Activated naive CD4-positive, alpha-beta T cell treated with anti-CD3 and anti-CD28 coated beads, Interleukin-2, amount 50 U/mL, for 24 hours (primary cell): ENCODE measurements around the gene PHF21B.

Experiments
- H3K27ac Mint-ChIP-seq: one replicate; pipeline ENCODE4 v1.8.0; 2021; ENCODE audit warnings: mild to moderate bottlenecking, mixed read lengths
- H3K27me3 Mint-ChIP-seq: one replicate; pipeline ENCODE4 v1.8.0; 2021; ENCODE audit warnings: mixed read lengths
- H3K36me3 Mint-ChIP-seq: one replicate; pipeline ENCODE4 v1.8.0; 2021; ENCODE audit warnings: mixed read lengths
- H3K4me1 Mint-ChIP-seq: one replicate; pipeline ENCODE4 v1.8.0; 2021; ENCODE audit warnings: mixed read lengths
- H3K4me3 Mint-ChIP-seq: one replicate; pipeline ENCODE4 v1.8.0; 2021; ENCODE audit warnings: mild to moderate bottlenecking, mixed read lengths
- H3K9me3 Mint-ChIP-seq: one replicate; pipeline ENCODE4 v1.8.0; 2021; ENCODE audit warnings: mixed read lengths

The PHF21B gene

DNA sequence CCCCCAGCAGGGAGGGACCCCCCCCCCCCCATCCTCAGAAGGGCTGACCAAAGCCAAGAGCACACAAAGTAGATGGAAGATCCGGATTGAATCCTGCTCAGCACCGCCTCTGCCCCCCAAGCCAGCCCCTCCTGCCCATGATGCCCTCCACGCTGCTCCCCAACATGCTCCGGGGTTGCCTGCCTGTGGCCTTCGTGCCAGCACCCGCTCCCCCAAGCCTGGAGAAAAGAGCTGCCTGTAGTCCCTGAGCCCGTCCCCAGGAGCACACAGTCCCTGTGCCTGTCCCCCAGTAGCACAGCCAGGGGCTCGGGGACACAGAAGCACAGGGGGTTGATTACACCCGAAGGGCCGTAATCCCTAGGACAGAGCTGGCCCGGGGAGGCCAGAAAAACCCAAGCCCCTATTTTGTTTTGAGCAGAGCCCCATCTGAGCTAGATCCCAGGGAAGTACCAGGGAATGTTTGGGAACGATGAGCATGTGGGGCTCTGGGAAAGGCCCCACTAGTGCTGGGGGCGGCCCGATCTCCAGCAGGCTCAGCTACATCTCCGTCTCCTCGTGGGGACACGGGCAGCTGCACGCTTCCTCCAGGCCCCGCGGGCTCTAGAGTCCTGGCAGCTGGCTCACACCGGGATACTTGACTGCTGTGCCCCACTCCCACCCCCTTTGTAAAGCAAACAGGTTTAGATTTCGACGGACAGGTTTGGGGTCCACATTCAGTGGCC, 66.7 kb downstream of the PHF21B start:
- Mint-ChIP-seq H3K27ac (no peak overlapping the region), H3K27me3 (peaks cover 1% of the 10 kb centered on the region), H3K4me3 (no peak overlapping the region), H3K36me3 (no peaks in the 10 kb centered on the region), H3K9me3 (no peaks in the 10 kb centered on the region), H3K4me1 (no peaks in the 10 kb centered on the region)

DNA sequence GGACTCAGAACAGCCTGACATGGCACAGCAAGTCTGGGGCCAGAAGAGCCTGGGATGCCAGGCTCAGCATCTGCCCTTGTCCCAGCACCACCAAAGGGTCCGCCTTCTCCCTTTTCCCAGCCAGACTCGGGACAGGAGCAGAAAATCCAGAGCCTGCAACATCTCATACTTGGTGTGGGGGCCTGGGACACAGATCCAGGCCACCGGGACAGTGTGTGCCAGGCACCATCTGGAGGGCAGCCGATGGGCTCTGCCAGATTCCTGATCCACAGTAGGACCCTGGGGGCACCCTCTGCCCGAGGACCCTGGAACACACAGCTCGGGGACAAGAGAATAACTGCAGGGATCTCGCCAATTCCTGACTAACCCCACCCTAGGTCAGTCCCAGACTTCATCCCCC, 67.7 kb downstream of the PHF21B start:
- no peak overlapping the region for H3K4me3 Mint-ChIP-seq
- no peak overlapping the region for H3K27ac Mint-ChIP-seq

DNA sequence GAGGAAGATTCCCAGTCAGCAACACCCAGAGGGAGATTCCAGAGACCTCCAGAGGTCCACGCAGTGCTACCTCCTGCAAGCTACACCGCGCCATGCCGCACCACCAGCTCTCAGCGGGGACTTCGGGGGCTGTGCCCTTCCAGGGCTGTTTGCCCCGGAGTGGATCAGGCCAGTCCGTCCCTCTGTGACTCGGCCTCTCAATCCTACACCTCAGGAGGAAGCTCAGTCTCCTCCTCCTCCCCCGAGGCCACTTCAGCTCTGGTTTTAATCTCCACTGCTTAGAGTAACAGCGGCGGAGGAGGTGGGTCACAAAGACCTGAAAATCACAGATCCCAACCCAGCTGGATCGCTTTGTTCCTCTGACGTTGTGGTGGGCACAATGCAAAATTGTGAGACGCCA, 68.6 kb downstream of the PHF21B start:
- Mint-ChIP-seq H3K4me3 (no peak overlapping the region), H3K9me3 (no peaks in the 10 kb centered on the region), H3K4me1 (no peaks in the 10 kb centered on the region), H3K27ac (no peak overlapping the region), H3K27me3 (peaks cover 1% of the 10 kb centered on the region), H3K36me3 (no peaks in the 10 kb centered on the region)

More for the DNA sequence above, 67.7 kb downstream of the PHF21B start:
- Mint-ChIP-seq H3K27me3 (peaks cover 1% of the 10 kb centered on the region), H3K9me3 (no peaks in the 10 kb centered on the region), H3K36me3 (no peaks in the 10 kb centered on the region), H3K4me1 (no peaks in the 10 kb centered on the region)

DNA sequence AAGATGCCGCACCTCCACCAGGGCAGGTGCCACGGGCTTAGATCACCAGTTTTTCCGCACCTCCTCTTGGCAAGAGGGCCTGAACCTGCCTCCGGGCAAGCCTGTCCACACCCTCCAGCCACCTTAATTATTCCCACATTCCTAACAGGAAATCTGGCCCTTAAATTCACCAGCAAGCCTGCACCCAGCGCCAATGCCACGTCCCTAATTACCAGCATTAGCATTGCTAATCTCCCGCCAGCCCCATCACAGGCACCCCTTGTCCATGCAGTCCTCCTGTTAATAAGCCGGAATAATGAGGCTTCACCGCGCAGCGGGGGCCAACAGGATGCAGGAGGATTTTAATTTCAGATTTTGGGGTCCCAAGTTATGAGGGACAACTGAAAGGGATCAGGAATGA, 69.7 kb downstream of the PHF21B start:
- Mint-ChIP-seq H3K27ac (no peak overlapping the region), H3K36me3 (no peaks in the 10 kb centered on the region), H3K4me1 (no peaks in the 10 kb centered on the region), H3K4me3 (no peak overlapping the region), H3K9me3 (no peaks in the 10 kb centered on the region), H3K27me3 (peaks cover 1% of the 10 kb centered on the region)

DNA sequence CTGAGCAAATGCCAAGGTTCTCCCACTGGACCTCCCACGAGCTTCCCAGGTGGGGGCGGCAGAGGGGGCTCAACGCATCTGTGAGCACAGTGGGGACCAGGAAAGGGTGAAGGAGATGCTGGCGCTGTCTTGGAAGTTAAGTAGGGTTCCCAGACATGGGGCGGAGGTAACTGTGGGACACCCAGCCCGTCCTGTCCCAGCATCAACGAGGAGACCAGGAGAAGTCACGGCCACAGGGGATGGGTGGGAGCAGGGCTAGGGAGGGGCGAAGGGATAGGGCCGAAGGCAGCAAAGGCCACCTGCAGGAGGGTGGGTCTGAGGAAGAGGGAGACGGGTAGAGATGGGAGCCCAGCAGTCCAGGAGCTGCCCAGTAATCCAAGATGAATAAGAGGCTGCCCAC, 70.4 kb downstream of the PHF21B start:
- no peaks in the 10 kb centered on the region for H3K36me3 Mint-ChIP-seq
- no peak overlapping the region for H3K4me3 Mint-ChIP-seq
- no peak overlapping the region for H3K27ac Mint-ChIP-seq
- no peaks in the 10 kb centered on the region for H3K4me1 Mint-ChIP-seq
- no peaks in the 10 kb centered on the region for H3K9me3 Mint-ChIP-seq
- H3K27me3 Mint-ChIP-seq: peaks cover 1% of the 10 kb centered on the region

DNA sequence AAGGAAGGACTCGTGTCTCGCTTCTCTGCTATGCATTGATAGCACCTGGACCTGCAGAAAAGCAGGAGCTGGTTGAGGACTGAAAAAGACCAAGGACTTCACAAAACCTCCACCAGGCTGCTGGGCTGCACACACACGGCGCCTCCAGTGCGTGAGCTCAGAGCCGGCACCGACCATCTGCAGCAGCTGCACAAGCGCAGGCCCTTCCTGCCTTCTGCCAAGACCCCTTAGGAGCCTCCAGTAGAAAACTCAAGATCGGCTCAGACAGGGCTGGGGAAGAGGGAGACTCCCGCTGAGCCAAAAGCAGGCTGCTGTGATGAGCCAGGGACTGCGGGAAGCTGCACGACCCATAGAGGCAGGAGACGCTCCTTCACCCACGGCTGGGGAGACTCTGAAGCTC, 70.9 kb downstream of the PHF21B start:
- no peaks in the 10 kb centered on the region for H3K9me3 Mint-ChIP-seq
- H3K36me3 Mint-ChIP-seq: no peaks in the 10 kb centered on the region
- H3K27ac Mint-ChIP-seq: no peak overlapping the region
- H3K4me1 Mint-ChIP-seq: no peaks in the 10 kb centered on the region
- no peak overlapping the region for H3K4me3 Mint-ChIP-seq
- peaks cover 1% of the 10 kb centered on the region for H3K27me3 Mint-ChIP-seq

DNA sequence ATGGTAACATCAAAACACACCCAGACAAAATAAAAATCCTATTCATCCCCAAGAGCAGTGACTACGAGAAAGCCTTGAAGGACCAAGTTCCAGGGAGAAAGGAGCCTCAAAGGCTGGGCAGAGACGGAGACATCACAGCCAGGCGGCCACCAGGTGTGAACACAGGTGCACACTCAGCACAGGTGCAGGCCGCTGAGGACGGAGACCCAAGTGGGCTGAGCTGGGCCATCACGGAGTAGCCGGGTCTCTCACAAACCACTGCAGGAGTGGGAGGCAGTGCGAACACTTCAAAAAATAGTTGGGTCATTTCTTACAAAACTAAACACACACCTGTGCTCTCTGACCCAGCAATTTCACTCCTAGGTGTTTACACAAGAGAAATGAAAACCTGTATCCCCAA, 72.6 kb downstream of the PHF21B start:
- H3K9me3 Mint-ChIP-seq: no peaks in the 10 kb centered on the region
- H3K27ac Mint-ChIP-seq: no peak overlapping the region
- H3K4me3 Mint-ChIP-seq: no peak overlapping the region
- H3K36me3 Mint-ChIP-seq: no peaks in the 10 kb centered on the region
- H3K27me3 Mint-ChIP-seq: peaks cover 1% of the 10 kb centered on the region
- H3K4me1 Mint-ChIP-seq: no peaks in the 10 kb centered on the region

DNA sequence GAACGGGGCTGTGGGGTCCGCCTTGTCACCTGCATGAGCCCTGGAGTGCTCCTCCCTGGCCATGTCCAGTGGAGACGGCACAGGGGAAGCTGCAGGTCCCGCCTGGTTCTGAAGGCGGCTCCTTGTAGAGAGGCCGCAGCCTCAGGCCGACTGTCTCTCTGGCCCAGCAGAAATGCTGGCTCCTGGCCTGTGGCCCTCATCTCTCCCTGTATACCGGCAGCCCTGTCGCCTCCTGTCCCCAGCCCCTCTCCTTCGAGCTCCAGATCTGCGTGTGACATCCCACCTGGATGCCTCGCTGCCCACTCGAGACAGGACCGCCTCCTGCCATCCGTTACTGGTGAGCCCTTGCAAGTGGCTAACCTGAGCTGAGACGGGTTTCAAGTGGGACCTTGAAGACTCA, 73.6 kb downstream of the PHF21B start:
- H3K36me3 Mint-ChIP-seq: no peaks in the 10 kb centered on the region
- no peaks in the 10 kb centered on the region for H3K9me3 Mint-ChIP-seq
- no peaks in the 10 kb centered on the region for H3K4me1 Mint-ChIP-seq
- H3K4me3 Mint-ChIP-seq: no peak overlapping the region
- peaks cover 1% of the 10 kb centered on the region for H3K27me3 Mint-ChIP-seq
- no peak overlapping the region for H3K27ac Mint-ChIP-seq

DNA sequence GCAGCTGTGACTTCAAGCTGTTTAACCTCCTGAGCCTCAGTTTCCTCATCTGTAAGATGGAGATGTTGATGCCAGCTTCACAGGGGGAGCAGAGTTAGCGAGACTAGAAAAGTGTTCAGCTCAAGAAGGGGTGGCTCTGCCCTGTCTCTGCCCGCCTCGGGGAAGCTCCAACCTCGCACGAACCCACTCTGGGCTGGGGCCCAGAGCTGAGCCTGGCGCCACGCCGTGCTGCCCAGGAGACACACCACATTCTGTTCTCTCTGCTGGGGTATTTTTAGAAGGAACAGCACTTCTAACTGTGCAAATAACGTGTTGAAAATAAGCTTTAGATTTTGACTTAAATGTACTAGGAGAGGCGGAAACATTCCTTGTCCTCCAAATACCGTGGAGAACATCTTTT, 74.1 kb downstream of the PHF21B start:
- Mint-ChIP-seq H3K27ac (no peak overlapping the region), H3K4me3 (no peak overlapping the region), H3K36me3 (no peaks in the 10 kb centered on the region), H3K4me1 (no peaks in the 10 kb centered on the region), H3K9me3 (no peaks in the 10 kb centered on the region), H3K27me3 (peaks cover 1% of the 10 kb centered on the region)

DNA sequence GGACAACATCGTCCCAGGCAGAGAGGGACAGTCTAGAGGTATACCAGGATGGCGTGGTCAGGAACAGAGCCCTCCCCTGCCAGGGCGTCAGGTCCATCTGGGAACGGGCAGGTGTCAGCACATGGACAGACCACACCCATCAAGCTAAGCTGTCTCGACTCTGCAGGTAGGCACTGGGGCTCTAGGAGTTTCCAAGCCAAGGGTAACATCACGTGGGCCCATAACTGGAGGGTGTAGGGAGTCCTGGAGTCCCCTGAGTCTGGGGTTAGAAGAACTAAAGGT, 75.4 kb downstream of the PHF21B start:
- no peaks in the 10 kb centered on the region for H3K27me3 Mint-ChIP-seq
- no peaks in the 10 kb centered on the region for H3K4me1 Mint-ChIP-seq
- H3K9me3 Mint-ChIP-seq: no peaks in the 10 kb centered on the region
- no peaks in the 10 kb centered on the region for H3K36me3 Mint-ChIP-seq
- no peak overlapping the region for H3K27ac Mint-ChIP-seq
- no peak overlapping the region for H3K4me3 Mint-ChIP-seq

DNA sequence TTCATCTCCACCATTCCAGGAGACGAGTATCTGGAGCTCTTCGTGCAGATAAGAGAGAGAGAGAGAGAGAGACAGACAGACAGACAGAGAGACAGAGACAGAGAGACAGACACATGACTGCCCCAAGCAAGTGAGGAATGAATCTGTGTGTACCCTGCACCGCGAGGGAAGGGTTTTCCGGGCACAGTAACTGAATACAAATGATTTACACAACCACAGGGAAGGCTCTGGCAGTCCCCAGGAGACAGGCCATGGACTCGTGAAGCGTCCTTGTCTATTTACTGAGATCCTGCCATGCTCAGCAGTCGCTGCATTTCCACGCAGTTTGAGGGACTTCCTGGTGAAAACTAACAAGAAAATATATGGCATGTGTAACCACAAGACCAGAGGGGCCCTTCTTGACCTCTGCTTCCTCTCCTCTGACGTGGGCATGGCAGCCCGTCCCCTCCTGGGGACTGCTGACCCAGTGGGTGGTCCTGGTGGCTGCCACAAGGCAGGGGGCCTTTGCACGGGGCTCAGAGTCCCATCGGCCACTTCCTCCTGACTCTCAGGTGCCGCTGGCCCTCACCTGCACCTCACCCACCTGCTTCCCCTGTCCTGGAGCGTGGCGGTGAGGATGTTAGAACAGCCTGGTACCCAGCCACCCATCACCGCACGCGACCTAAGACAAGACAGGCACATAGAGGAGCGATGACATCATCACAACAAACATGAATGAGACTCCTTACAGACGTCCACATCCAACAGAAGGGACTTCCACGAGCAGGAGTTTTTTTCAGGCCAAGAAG, 75.9 kb downstream of the PHF21B start:
- H3K27me3 Mint-ChIP-seq: no peaks in the 10 kb centered on the region
- no peak overlapping the region for H3K4me3 Mint-ChIP-seq
- no peaks in the 10 kb centered on the region for H3K4me1 Mint-ChIP-seq
- H3K36me3 Mint-ChIP-seq: no peaks in the 10 kb centered on the region
- no peak overlapping the region for H3K27ac Mint-ChIP-seq
- no peaks in the 10 kb centered on the region for H3K9me3 Mint-ChIP-seq

DNA sequence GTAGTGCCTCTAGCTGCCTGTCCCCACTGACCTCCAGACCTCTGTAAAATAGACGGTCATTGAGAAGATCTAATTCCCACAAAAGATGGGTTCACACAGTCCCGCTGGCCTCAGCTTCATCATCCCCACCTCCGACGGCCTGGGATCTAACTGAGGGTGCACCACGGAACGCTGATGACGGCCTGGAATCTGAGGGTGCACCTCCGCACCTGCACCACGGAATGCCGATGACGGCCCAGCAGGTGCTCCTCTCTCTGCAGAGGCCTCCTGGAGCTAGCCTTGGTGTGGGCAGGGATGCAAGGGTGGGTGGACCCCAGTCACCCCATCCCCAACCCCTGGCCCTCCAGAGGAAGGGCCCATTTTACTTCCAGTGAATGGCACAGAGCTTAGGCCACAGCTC, 77.3 kb downstream of the PHF21B start:
- no peaks in the 10 kb centered on the region for H3K4me1 Mint-ChIP-seq
- no peak overlapping the region for H3K27ac Mint-ChIP-seq
- H3K27me3 Mint-ChIP-seq: no peaks in the 10 kb centered on the region
- H3K9me3 Mint-ChIP-seq: no peaks in the 10 kb centered on the region
- no peaks in the 10 kb centered on the region for H3K36me3 Mint-ChIP-seq
- no peak overlapping the region for H3K4me3 Mint-ChIP-seq

DNA sequence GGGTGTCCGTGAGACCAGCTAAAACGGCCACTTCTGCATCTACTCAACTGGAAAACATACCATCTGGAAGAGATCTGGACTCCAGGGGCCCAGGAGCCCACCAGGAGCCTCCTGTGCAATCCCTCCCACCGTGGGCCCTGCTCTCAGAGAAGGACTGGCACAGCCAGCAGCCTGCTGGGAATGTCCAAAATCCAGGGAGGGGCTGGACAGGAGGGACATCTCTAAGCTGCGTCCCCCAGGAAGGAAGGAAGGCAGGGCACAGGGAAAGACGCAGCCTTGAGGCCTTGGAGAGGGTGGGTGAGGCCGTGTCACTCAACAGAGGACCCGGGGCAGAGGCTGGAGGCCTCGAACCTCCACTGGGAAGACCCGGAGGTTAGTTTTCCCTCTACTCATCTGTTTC, 78.0 kb downstream of the PHF21B start:
- no peak overlapping the region for H3K4me3 Mint-ChIP-seq
- H3K27me3 Mint-ChIP-seq: no peaks in the 10 kb centered on the region
- no peaks in the 10 kb centered on the region for H3K4me1 Mint-ChIP-seq
- no peaks in the 10 kb centered on the region for H3K36me3 Mint-ChIP-seq
- no peak overlapping the region for H3K27ac Mint-ChIP-seq
- H3K9me3 Mint-ChIP-seq: no peaks in the 10 kb centered on the region

DNA sequence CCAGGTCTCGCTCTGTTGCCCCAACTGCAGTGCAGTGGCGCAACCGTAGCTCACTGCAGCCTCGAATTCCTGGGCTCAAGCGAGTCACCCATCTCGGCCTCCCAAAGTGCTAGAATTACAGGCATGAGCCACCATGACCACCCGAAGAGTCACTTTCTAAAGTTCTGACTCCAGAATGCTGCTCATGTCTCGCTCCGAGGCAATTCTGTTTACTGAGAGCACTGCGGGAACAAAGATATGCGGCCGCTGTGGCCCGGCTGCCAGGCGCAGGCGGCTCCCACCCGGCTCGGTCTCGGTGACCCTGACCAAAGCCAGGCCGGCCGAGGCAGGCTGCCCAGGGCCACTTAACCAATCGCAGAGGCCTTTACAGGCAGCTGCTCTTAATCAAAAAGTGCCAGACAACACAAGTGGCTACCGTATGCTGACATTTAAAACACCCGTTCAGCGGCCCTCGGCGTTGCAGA, 78.7 kb downstream of the PHF21B start:
- H3K4me3 Mint-ChIP-seq: no peak overlapping the region
- no peaks in the 10 kb centered on the region for H3K36me3 Mint-ChIP-seq
- no peak overlapping the region for H3K27ac Mint-ChIP-seq
- no peaks in the 10 kb centered on the region for H3K27me3 Mint-ChIP-seq
- H3K9me3 Mint-ChIP-seq: no peaks in the 10 kb centered on the region
- H3K4me1 Mint-ChIP-seq: no peaks in the 10 kb centered on the region

DNA sequence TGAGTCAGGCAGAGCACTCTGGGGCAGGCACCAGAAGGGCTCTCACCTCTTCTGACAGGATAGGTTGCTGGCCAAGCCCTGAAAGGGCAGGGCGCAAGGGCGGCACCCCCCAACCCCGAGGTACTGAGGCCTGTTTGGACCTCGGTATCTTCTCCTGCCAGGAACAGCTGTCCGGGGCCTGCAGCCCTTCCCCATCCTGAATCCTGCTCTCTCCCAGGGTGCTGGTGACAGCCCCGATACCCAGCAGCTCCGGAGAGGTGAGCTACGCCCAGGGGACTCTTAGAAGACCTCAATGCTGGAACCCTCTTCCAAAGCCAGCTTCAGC, 79.1 kb downstream of the PHF21B start:
- H3K4me1 Mint-ChIP-seq: no peaks in the 10 kb centered on the region
- no peaks in the 10 kb centered on the region for H3K27me3 Mint-ChIP-seq
- H3K9me3 Mint-ChIP-seq: no peaks in the 10 kb centered on the region
- H3K4me3 Mint-ChIP-seq: no peak overlapping the region
- no peak overlapping the region for H3K27ac Mint-ChIP-seq
- no peaks in the 10 kb centered on the region for H3K36me3 Mint-ChIP-seq

DNA sequence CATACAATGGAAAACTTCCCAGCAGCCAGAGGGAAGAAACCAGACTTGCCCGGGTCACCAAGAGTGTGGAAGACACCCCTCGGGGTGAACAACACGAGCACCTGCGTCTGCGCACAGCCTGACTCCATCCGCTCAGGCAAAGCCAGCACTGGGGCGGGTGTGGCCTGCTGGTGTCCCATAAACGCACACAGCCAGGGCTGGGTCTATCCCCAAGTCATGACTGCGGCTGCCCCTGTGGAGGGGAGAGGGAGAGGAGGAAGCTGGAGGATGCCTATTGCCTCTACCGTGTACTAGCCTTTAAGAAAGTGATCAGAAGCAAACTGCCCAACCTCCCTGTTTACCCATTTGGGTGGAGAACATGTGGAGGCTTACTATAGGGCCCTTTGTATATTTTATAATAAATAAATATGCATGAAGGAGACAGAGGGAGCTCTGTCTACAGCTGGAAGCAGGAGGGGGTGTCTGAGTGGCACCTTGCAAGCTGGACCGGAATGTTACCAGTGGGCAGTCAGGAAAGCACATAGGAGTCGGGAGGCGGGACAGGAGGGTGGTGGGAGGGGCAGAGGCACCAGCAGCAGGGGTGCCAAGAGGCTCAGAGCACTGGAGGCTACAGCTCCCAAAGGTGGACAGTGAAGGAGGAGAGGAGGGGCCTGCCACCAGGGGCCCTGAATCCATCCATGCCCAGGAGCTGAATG, 79.6 kb downstream of the PHF21B start:
- no peaks in the 10 kb centered on the region for H3K9me3 Mint-ChIP-seq
- H3K36me3 Mint-ChIP-seq: no peaks in the 10 kb centered on the region
- H3K4me1 Mint-ChIP-seq: no peaks in the 10 kb centered on the region
- H3K4me3 Mint-ChIP-seq: no peak overlapping the region
- no peak overlapping the region for H3K27ac Mint-ChIP-seq
- no peaks in the 10 kb centered on the region for H3K27me3 Mint-ChIP-seq
